CD4-positive, alpha-beta T cell treated with Interleukin-15 for 4 hours (primary cell): Measurements from ENCODE around the gene KCNG4.

Experiments
- DNase-seq: peaks from one replicate; pipeline ENCODE4 v3.0.0-alpha.2; 2020; ENCODE audit warnings: low spot score

KCNG4 gene

DNA sequence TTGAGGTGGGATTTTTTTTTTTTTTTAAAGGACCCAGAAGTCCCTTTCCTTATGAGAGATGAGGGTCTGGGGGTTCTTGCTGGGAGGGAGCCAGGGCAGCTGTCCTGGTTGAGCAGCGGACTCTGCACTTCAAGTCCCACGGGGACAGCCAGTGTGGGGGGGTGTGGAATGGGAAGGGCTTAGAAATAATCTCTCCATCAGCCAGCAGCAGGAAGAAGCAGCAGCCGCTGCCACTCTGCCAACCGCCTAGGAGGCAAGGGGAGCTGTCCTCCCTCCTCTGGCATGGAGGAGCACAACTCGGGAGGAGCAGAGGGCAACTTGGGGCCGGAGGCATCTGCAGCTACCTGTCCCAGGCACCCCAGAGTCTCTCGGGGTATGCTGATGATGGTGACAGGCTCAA is at the start of gene KCNG4:
TSS of gene KCNG4 (minus strand) at position 104 of the 400 bp plus-strand sequence. CDS start 2,527 bp downstream, outside the sequence.
- DNase-seq: no peak

GRCh38 chr16:84288902-84289301 is 49.1 kb upstream of the KCNG4 start:
- DNase-seq: no peak

DNA sequence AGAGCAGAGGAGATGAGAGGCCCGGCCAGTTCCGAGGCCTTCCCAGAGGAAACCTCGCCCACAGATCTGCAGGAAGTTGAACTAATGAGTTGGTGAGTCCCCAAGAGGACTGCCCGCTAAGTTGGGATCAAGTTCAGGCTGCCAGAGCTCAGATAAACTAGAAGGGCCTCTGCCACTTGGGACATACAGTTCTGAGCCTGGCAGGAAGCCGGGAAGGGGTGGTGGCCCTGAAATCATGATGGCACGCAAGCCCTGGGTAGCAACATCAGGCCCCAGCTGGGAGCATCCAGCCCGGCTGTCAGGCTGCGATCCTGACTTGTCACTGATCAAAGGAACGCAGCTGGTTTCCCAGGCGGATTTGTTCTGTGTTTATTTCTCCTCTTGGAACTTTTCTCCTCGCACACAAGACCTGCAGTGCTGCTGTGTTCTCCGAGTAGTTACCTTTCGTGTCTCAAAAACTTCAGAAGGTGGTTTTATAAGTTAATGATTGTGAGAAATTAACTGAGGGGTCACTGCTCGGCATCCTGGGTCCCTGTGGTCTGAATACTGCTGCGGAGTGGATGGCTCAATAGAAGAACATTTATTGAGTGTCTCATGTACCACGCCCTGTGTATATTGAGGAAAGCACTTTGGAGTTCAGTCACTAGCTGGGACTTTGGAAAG is 46.9 kb upstream of the KCNG4 start:
- no peak for DNase-seq

GRCh38 chr16:84284154-84284722 is 44.4 kb upstream of the KCNG4 start:
- DNase-seq: no peak

GRCh38 chr16:84283314-84284153 is 43.7 kb upstream of the KCNG4 start:
- no peak for DNase-seq

DNA sequence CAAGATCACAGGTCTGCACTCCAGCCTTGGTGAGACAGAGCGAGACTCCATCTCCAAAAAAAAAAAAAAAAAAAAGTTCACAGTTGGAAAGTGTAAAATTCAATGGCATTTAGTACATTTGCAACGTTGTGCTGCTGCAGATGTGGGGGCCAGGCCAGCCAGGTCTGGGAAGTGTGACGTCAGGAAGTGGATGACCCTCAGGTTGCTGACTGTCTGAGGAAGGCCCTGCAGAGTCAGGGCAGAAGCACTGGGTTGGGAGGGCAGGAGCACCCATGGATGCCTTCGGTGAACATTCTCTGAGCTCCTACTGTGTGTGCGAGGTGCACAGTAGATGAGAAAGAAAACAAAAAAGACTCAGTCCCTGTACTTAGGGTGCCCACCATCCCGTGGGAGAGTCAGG is 42.7 kb upstream of the KCNG4 start:
- DNase-seq: no peak

GRCh38 chr16:84281074-84281473 is 41.3 kb upstream of the KCNG4 start:
- DNase-seq: no peak

DNA sequence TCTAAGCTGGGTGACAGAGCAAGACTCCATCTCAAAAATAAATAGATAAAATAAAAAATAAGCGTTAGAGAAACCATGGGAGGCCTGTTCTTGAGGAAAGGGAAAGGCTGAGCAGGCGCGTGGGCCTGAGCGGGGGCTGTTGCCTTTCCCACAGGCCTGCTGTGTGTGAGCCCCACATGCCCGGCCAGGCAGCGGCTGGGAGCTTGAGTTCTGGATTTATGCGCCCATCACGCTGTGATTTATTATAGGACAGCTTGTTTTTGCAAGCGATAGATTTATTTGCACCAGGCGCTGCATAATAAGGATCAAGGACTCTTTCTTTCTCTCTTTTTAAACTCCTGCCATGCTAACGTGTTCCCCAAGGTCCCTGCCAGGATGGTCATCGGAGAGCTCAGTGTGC is 40.1 kb upstream of the KCNG4 start:
- DNase-seq: no peak

- DNase-seq: no peak
Measured at GRCh38 chr16:84278968-84279367, 39.2 kb upstream of the KCNG4 start.

DNA sequence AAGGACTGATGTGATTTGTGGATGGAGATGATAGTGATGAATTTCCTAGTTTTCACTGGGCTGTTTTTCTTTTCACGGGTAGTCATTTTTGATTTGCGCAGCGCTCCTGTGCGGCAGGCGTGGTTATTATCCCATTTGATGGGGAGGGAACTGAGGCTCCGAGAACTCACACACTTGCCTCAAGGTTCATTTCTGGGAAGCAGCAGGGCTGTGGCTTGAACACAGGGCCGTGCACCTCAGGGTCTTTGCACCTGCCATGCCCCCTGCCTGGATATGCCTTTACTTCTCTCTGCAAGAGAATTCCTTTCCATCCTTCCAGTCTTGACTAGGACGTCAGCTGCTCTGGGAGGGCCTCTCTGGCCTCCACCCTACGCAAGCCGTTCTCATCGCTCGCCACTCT is 38.5 kb upstream of the KCNG4 start:
- no peak for DNase-seq

DNA sequence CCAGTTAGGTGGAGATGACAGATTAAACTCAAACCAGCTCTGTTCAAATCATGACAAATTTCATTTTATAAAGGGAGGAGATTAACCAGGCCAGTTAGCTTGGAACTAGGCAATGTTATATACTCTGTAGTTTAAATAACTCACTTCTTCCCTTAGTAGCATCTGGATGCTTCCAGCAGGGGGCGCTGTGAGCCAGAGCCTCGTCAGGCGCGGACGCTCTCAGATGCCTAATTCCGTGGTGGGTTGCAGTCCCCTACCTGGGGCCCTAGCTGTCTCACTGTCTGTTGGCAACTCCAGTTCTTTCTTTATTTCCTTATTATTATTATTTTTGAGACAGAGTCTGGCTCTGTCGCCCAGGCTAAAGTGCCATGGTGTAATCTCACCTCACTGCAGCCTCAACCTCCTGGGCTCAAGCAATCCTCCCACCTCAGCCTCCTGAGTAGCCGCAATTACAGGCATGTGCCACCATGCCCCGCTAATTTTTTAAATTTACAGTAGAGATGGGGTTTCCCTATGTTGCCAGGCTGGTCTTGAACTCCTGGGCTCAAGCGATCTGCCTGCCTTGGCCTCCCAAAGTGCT is 37.5 kb upstream of the KCNG4 start:
- peak; percentile 59 for DNase-seq

GRCh38 chr16:84275585-84276151 is 35.9 kb upstream of the KCNG4 start:
- DNase-seq: no peak

GRCh38 chr16:84274515-84274914 is 34.7 kb upstream of the KCNG4 start:
- no peak for DNase-seq

- no peak for DNase-seq
Measured at GRCh38 chr16:84272740-84273320, 33.0 kb upstream of the KCNG4 start.

- no peak for DNase-seq
Measured at GRCh38 chr16:84271866-84272265, 32.1 kb upstream of the KCNG4 start.

DNA sequence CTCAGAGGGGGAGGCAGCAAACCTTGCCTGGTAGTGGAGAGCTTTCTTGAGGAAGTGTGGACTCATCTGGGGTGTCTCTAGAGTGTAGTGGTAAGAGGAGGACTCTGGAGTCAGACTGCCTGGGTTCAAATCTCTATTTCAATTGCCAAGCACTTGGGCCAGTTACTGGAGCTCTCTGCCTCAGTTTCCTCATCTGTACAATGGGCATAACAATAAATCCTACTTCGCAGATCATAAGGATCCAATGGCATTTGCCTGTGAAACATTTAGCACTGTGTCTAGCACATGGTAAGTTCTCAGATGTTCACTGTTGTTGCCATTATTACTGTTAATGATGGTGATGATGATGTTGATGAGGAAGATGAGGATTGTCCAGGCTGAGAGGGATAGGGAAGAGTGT is 31.2 kb upstream of the KCNG4 start:
- no peak for DNase-seq

DNA sequence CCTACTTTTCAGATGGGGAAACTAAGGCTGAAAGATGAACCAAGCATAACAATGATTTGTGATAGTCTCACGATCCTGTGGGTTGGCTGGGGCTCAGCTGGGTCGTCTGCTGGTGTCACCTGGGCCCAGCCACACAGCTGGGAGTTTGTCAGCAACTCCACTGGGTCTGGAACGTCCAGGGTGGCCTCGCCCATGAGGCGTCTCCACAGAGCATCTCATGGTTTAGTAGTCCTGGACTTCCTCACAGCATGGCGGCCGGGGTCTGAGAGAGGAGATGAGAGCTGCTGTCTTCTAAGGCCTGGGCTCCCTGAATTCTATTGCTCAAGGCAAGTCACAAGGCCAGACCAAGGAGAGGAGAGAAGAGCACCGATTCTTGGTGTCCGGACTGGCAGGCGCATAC is 30.7 kb upstream of the KCNG4 start:
- DNase-seq: no peak

GRCh38 chr16:84270071-84270470 is 30.3 kb upstream of the KCNG4 start:
- no peak for DNase-seq

- DNase-seq: no peak
Measured at GRCh38 chr16:84268291-84269040, 28.7 kb upstream of the KCNG4 start.

- no peak for DNase-seq
Measured at GRCh38 chr16:84267380-84267779, 27.6 kb upstream of the KCNG4 start.

- peak; percentile 3 for DNase-seq
Measured at GRCh38 chr16:84266451-84266850, 26.6 kb upstream of the KCNG4 start.
